T-helper 2 cell (primary cell): Measurements from ENCODE around the gene HMMR.

Source experiments
- DNase-seq, 5 experiments: peaks; one replicate each; pipeline versions ENCODE4 v3.0.0 to v3.0.0-alpha.2; 2012 to 2022

HMMR gene

GRCh38 chr5:163458778-163459385 lies 1.6 kb upstream of the HMMR start:
- DNase-seq = peak in 1 of 5 experiments; percentile 21

GRCh38 chr5:163459462-163459818 lies 992 bp upstream of the HMMR start:
- peak in 1 of 5 experiments; percentile 37 for DNase-seq

- DNase-seq = peak; percentile 89 to 99 (median 92)
Measured at GRCh38 chr5:163459819-163460561, 442 bp upstream of the HMMR start, which contains the start of gene NUDCD2. Gene NUDCD2, minus strand, starts transcription at chr5:163460102. Its CDS starts 52 bp downstream, at chr5:163460050.

- DNase-seq = no peak
Measured at GRCh38 chr5:163463063-163463435, 2.6 kb downstream of the HMMR start.

GRCh38 chr5:163467682-163468081 lies 7.2 kb downstream of the HMMR start:
- DNase-seq = peak in 1 of 5 experiments; percentile 32

- DNase-seq = peak in 1 of 5 experiments; percentile 56
Measured at GRCh38 chr5:163473635-163474243, 13.3 kb downstream of the HMMR start.

- DNase-seq = no peak
Measured at GRCh38 chr5:163475411-163475810, 15.0 kb downstream of the HMMR start.

GRCh38 chr5:163478126-163478981 lies 17.9 kb downstream of the HMMR start:
- no peak for DNase-seq

- no peak for DNase-seq
Measured at GRCh38 chr5:163478982-163479271, 18.5 kb downstream of the HMMR start.

- DNase-seq = peak in 1 of 5 experiments; percentile 44
Measured at GRCh38 chr5:163489055-163489744, 28.8 kb downstream of the HMMR start.

- no peak for DNase-seq
Measured at GRCh38 chr5:163489745-163490075, 29.3 kb downstream of the HMMR start.

GRCh38 chr5:163496286-163496685 lies 35.9 kb downstream of the HMMR start:
- DNase-seq = no peak

- DNase-seq = no peak
Measured at GRCh38 chr5:163497315-163497714, 36.9 kb downstream of the HMMR start.

GRCh38 chr5:163498886-163499285 lies 38.5 kb downstream of the HMMR start:
- no peak for DNase-seq

GRCh38 chr5:163502521-163502920 lies 42.1 kb downstream of the HMMR start:
- DNase-seq = no peak

GRCh38 chr5:163503106-163504078 lies 43.0 kb downstream of the HMMR start:
- DNase-seq = peak in 3 of 5 experiments; percentile 14 to 75 (median 34)

- DNase-seq = peak in 3 of 5 experiments; percentile 20 to 87 (median 23)
Measured at GRCh38 chr5:163504079-163504931, 43.9 kb downstream of the HMMR start.

GRCh38 chr5:163505049-163505367 lies 44.6 kb downstream of the HMMR start:
- peak in 1 of 5 experiments; percentile 7 for DNase-seq

- DNase-seq = peak; percentile 93 to 99 (median 93)
Measured at GRCh38 chr5:163505368-163506094, 45.1 kb downstream of the HMMR start, which contains the start of gene MAT2B. Gene MAT2B, plus strand, starts transcription at chr5:163505619. Its CDS starts 68 bp downstream, at chr5:163505687.

GRCh38 chr5:163506095-163506457 lies 45.6 kb downstream of the HMMR start:
- DNase-seq = no peak
